ENCODE results near the gene CORIN. TPM values are rescaled to one million over a fixed set of nuclear protein-coding genes. Genes with fewer than 3 reads are reported as not detected.

CORIN gene
- total RNA-seq, 6 experiments from 2014 or later: 0.12 to 0.44 (median 0.16) TPM; not detected in 1

GRCh38 chr4:47749858-47750257 lies 88.0 kb downstream of the CORIN start:
- DNase-seq (no peak), ATAC-seq (peak in 1 of 4 donors; percentile 29)
- no peaks in the 10 kb centered on the region for H3K27me3 ChIP-seq
- H3K4me1 ChIP-seq: no peaks in the 10 kb centered on the region
- no peak overlapping the region for H3K27ac ChIP-seq
- H3K9me3 ChIP-seq: no peaks in the 10 kb centered on the region
- 54% methylated on average over 4 of the region's 4 CpGs for WGBS (ENCODE audit: insufficient coverage, low coverage, low lambda C conversion rate, missing lambda C conversion rate)
- intact Hi-C loops (cut with DNase I): no loop called here
- no peaks in the 10 kb centered on the region for H3K36me3 ChIP-seq
- no peak for TF ChIP-seq POLR2A (IDR thresholded peaks at IDR 0.05)
- TF ChIP-seq CTCF (IDR thresholded peaks at IDR 0.05): no peak
- no peak overlapping the region for H3K4me3 ChIP-seq

GRCh38 chr4:47749060-47749459 lies 88.8 kb downstream of the CORIN start:
- DNase-seq: no peak
- no peak for TF ChIP-seq POLR2A (IDR thresholded peaks at IDR 0.05)
- no peak for TF ChIP-seq CTCF (IDR thresholded peaks at IDR 0.05)
- ATAC-seq: no peak
- no peaks in the 10 kb centered on the region for H3K9me3 ChIP-seq
- H3K4me1 ChIP-seq: no peaks in the 10 kb centered on the region
- no peak overlapping the region for H3K4me3 ChIP-seq
- WGBS (ENCODE audit: insufficient coverage, low coverage, low lambda C conversion rate, missing lambda C conversion rate): 100% methylated on average over 1 of the region's 1 CpG
- H3K36me3 ChIP-seq: no peaks in the 10 kb centered on the region
- intact Hi-C loops (cut with DNase I): no loop called here
- no peak overlapping the region for H3K27ac ChIP-seq
- no peaks in the 10 kb centered on the region for H3K27me3 ChIP-seq

GRCh38 chr4:47747846-47748494 lies 89.9 kb downstream of the CORIN start:
- no peak for DNase-seq
- intact Hi-C loops (cut with DNase I): no loop called here
- WGBS (ENCODE audit: insufficient coverage, low coverage, low lambda C conversion rate, missing lambda C conversion rate): 77% methylated on average over 1 of the region's 1 CpG
- no peak overlapping the region for H3K4me3 ChIP-seq
- TF ChIP-seq POLR2A (IDR thresholded peaks at IDR 0.05): no peak
- no peak for TF ChIP-seq CTCF (IDR thresholded peaks at IDR 0.05)
- no peaks in the 10 kb centered on the region for H3K36me3 ChIP-seq
- ATAC-seq: no peak
- no peaks in the 10 kb centered on the region for H3K9me3 ChIP-seq
- no peaks in the 10 kb centered on the region for H3K4me1 ChIP-seq
- H3K27me3 ChIP-seq: no peaks in the 10 kb centered on the region
- no peak overlapping the region for H3K27ac ChIP-seq

- H3K9me3 ChIP-seq: no peaks in the 10 kb centered on the region
- ATAC-seq (no peak), DNase-seq (no peak)
- no peaks in the 10 kb centered on the region for H3K27me3 ChIP-seq
- no peak overlapping the region for H3K4me3 ChIP-seq
- intact Hi-C loops (cut with DNase I): no loop called here
- TF ChIP-seq POLR2A (IDR thresholded peaks at IDR 0.05): no peak
- no peak for TF ChIP-seq CTCF (IDR thresholded peaks at IDR 0.05)
- no peak overlapping the region for H3K27ac ChIP-seq
- no peaks in the 10 kb centered on the region for H3K4me1 ChIP-seq
- no peaks in the 10 kb centered on the region for H3K36me3 ChIP-seq
Measured at GRCh38 chr4:47747211-47747610, 90.7 kb downstream of the CORIN start.

- H3K27me3 ChIP-seq: no peaks in the 10 kb centered on the region
- H3K4me3 ChIP-seq: no peak overlapping the region
- no peaks in the 10 kb centered on the region for H3K9me3 ChIP-seq
- no peaks in the 10 kb centered on the region for H3K4me1 ChIP-seq
- TF ChIP-seq CTCF (IDR thresholded peaks at IDR 0.05) (no peak), POLR2A (IDR thresholded peaks at IDR 0.05) (no peak)
- ATAC-seq (no peak), DNase-seq (no peak)
- WGBS (ENCODE audit: insufficient coverage, low coverage, low lambda C conversion rate, missing lambda C conversion rate): 83% methylated on average over 4 of the region's 4 CpGs
- H3K27ac ChIP-seq: no peak overlapping the region
- H3K36me3 ChIP-seq: no peaks in the 10 kb centered on the region
- intact Hi-C loops (cut with DNase I): no loop called here
Measured at GRCh38 chr4:47746122-47746521, 91.7 kb downstream of the CORIN start.
